Stimulated activated naive CD8-positive, alpha-beta T cell treated with anti-CD3 and anti-CD28 coated beads, Interleukin-15, Interleukin-2, amounts not matched to agents 100 ng/mL and 50 ng/mL, for 24 hours (primary cell): ENCODE results near the gene NEK9.
"Not testable (repeated sequence)": the region's sequence is repeated elsewhere in the genome, so short reads cannot be mapped to it uniquely, and the experiment has no call there.

Experiments
- H3K27ac Mint-ChIP-seq: one replicate; pipeline ENCODE4 v1.8.0; 2021; ENCODE audit warnings: mild to moderate bottlenecking, mixed read lengths
- H3K27me3 Mint-ChIP-seq: one replicate; pipeline ENCODE4 v1.8.0; 2021; ENCODE audit warnings: mixed read lengths
- H3K36me3 Mint-ChIP-seq: one replicate; pipeline ENCODE4 v1.8.0; 2021; ENCODE audit warnings: low read depth, mixed read lengths
- H3K4me1 Mint-ChIP-seq: one replicate; pipeline ENCODE4 v1.8.0; 2021; ENCODE audit warnings: low read depth, mixed read lengths
- H3K4me3 Mint-ChIP-seq: one replicate; pipeline ENCODE4 v1.8.0; 2021; ENCODE audit warnings: mild to moderate bottlenecking, mixed read lengths
- H3K9me3 Mint-ChIP-seq: one replicate; pipeline ENCODE4 v1.8.0; 2021; ENCODE audit warnings: mixed read lengths

The NEK9 gene

GRCh38 chr14:75156111-75156510 lies 29.3 kb upstream of the NEK9 start:
- Mint-ChIP-seq H3K27ac (no peak overlapping the region), H3K4me3 (no peak overlapping the region), H3K36me3 (peaks cover 21% of the 10 kb centered on the region), H3K4me1 (peaks cover 68% of the 10 kb centered on the region), H3K27me3 (no peaks in the 10 kb centered on the region), H3K9me3 (no peaks in the 10 kb centered on the region)

GRCh38 chr14:75155169-75155568 lies 28.3 kb upstream of the NEK9 start:
- peaks cover 20% of the 10 kb centered on the region for H3K36me3 Mint-ChIP-seq

GRCh38 chr14:75153295-75153694 lies 26.4 kb upstream of the NEK9 start:
- Mint-ChIP-seq H3K4me3 (no peak overlapping the region), H3K9me3 (no peaks in the 10 kb centered on the region), H3K36me3 (peaks cover 28% of the 10 kb centered on the region), H3K27ac (no peak overlapping the region), H3K4me1 (peaks cover 45% of the 10 kb centered on the region), H3K27me3 (no peaks in the 10 kb centered on the region)

More at GRCh38 chr14:75155169-75155568, 28.3 kb upstream of the NEK9 start:
- no peaks in the 10 kb centered on the region for H3K27me3 Mint-ChIP-seq
- peaks cover 59% of the 10 kb centered on the region for H3K4me1 Mint-ChIP-seq
- H3K4me3 Mint-ChIP-seq = no peak overlapping the region
- H3K9me3 Mint-ChIP-seq = no peaks in the 10 kb centered on the region
- H3K27ac Mint-ChIP-seq = no peak overlapping the region

- no peak overlapping the region for H3K27ac Mint-ChIP-seq
- no peaks in the 10 kb centered on the region for H3K9me3 Mint-ChIP-seq
- H3K4me1 Mint-ChIP-seq = peaks cover 46% of the 10 kb centered on the region
- H3K36me3 Mint-ChIP-seq = peaks cover 38% of the 10 kb centered on the region
- H3K27me3 Mint-ChIP-seq = no peaks in the 10 kb centered on the region
- no peak overlapping the region for H3K4me3 Mint-ChIP-seq
Observed at GRCh38 chr14:75151851-75152250, 25.0 kb upstream of the NEK9 start.

GRCh38 chr14:75150637-75151036 lies 23.8 kb upstream of the NEK9 start:
- Mint-ChIP-seq H3K4me1 (peaks cover 44% of the 10 kb centered on the region), H3K36me3 (peaks cover 48% of the 10 kb centered on the region)
- not testable (repeated sequence) for H3K4me3 Mint-ChIP-seq, H3K9me3 Mint-ChIP-seq, H3K27me3 Mint-ChIP-seq, H3K27ac Mint-ChIP-seq

GRCh38 chr14:75150150-75150549 lies 23.3 kb upstream of the NEK9 start:
- H3K27ac Mint-ChIP-seq = no peak overlapping the region
- H3K27me3 Mint-ChIP-seq = no peaks in the 10 kb centered on the region
- H3K36me3 Mint-ChIP-seq = peaks cover 50% of the 10 kb centered on the region
- H3K9me3 Mint-ChIP-seq = no peaks in the 10 kb centered on the region
- peaks cover 43% of the 10 kb centered on the region for H3K4me1 Mint-ChIP-seq
- H3K4me3 Mint-ChIP-seq = no peak overlapping the region

- Mint-ChIP-seq H3K36me3 (peaks cover 70% of the 10 kb centered on the region), H3K9me3 (no peaks in the 10 kb centered on the region), H3K4me3 (no peak overlapping the region), H3K4me1 (peaks cover 60% of the 10 kb centered on the region), H3K27me3 (no peaks in the 10 kb centered on the region), H3K27ac (peak overlapping the region; percentile 65)
Observed at GRCh38 chr14:75147423-75148071, 20.7 kb upstream of the NEK9 start.

- no peaks in the 10 kb centered on the region for H3K27me3 Mint-ChIP-seq
- H3K4me3 Mint-ChIP-seq = no peak overlapping the region
- H3K4me1 Mint-ChIP-seq = peaks cover 68% of the 10 kb centered on the region
- H3K36me3 Mint-ChIP-seq = peaks cover 53% of the 10 kb centered on the region
- H3K9me3 Mint-ChIP-seq = no peaks in the 10 kb centered on the region
- H3K27ac Mint-ChIP-seq = no peak overlapping the region
Observed at GRCh38 chr14:75144944-75145343, 18.1 kb upstream of the NEK9 start.

- Mint-ChIP-seq H3K27me3 (no peaks in the 10 kb centered on the region), H3K4me3 (no peak overlapping the region), H3K36me3 (peaks cover 45% of the 10 kb centered on the region), H3K27ac (no peak overlapping the region), H3K4me1 (peaks cover 78% of the 10 kb centered on the region), H3K9me3 (no peaks in the 10 kb centered on the region)
Observed at GRCh38 chr14:75143761-75144527, 17.1 kb upstream of the NEK9 start.

GRCh38 chr14:75142494-75142893 lies 15.6 kb upstream of the NEK9 start:
- H3K27ac Mint-ChIP-seq = no peak overlapping the region
- H3K4me3 Mint-ChIP-seq = no peak overlapping the region
- H3K27me3 Mint-ChIP-seq = no peaks in the 10 kb centered on the region
- H3K36me3 Mint-ChIP-seq = peaks cover 39% of the 10 kb centered on the region
- no peaks in the 10 kb centered on the region for H3K9me3 Mint-ChIP-seq
- H3K4me1 Mint-ChIP-seq = peaks cover 80% of the 10 kb centered on the region

GRCh38 chr14:75141967-75142366 lies 15.1 kb upstream of the NEK9 start:
- Mint-ChIP-seq H3K27me3 (no peaks in the 10 kb centered on the region), H3K9me3 (no peaks in the 10 kb centered on the region), H3K4me1 (peaks cover 76% of the 10 kb centered on the region), H3K27ac (no peak overlapping the region), H3K36me3 (peaks cover 36% of the 10 kb centered on the region), H3K4me3 (no peak overlapping the region)

- Mint-ChIP-seq H3K36me3 (peaks cover 28% of the 10 kb centered on the region), H3K4me1 (peaks cover 67% of the 10 kb centered on the region), H3K27ac (peak overlapping the region; percentile 40), H3K4me3 (peak overlapping the region; percentile 3), H3K9me3 (no peaks in the 10 kb centered on the region), H3K27me3 (no peaks in the 10 kb centered on the region)
Observed at GRCh38 chr14:75141062-75141461, 14.2 kb upstream of the NEK9 start.

GRCh38 chr14:75140620-75141019 lies 13.8 kb upstream of the NEK9 start:
- H3K27ac Mint-ChIP-seq = no peak overlapping the region
- peaks cover 27% of the 10 kb centered on the region for H3K36me3 Mint-ChIP-seq
- no peak overlapping the region for H3K4me3 Mint-ChIP-seq
- peaks cover 65% of the 10 kb centered on the region for H3K4me1 Mint-ChIP-seq
- no peaks in the 10 kb centered on the region for H3K9me3 Mint-ChIP-seq
- H3K27me3 Mint-ChIP-seq = no peaks in the 10 kb centered on the region

GRCh38 chr14:75139185-75139584 lies 12.3 kb upstream of the NEK9 start:
- H3K36me3 Mint-ChIP-seq = peaks cover 28% of the 10 kb centered on the region
- H3K4me1 Mint-ChIP-seq = peaks cover 51% of the 10 kb centered on the region
- no peaks in the 10 kb centered on the region for H3K9me3 Mint-ChIP-seq
- H3K4me3 Mint-ChIP-seq = peak overlapping the region; percentile 11
- no peaks in the 10 kb centered on the region for H3K27me3 Mint-ChIP-seq
- peak overlapping the region; percentile 66 for H3K27ac Mint-ChIP-seq

- Mint-ChIP-seq H3K9me3 (no peaks in the 10 kb centered on the region), H3K27me3 (no peaks in the 10 kb centered on the region), H3K4me3 (peak overlapping the region; percentile 18), H3K27ac (peak overlapping the region; percentile 49), H3K36me3 (peaks cover 30% of the 10 kb centered on the region), H3K4me1 (peaks cover 47% of the 10 kb centered on the region)
Observed at GRCh38 chr14:75138492-75138891, 11.6 kb upstream of the NEK9 start.
